Transverse colon (tissue), 4 donors: ENCODE measurements around the gene ZNF652. TPM values are rescaled to one million over a fixed set of nuclear protein-coding genes. Genes with fewer than 3 reads are reported as not detected.
"Not testable (repeated sequence)": the region's sequence is repeated elsewhere in the genome, so short reads cannot be mapped to it uniquely, and the experiment has no call there.

Experiments
- DNase-seq: peaks from one replicate; pipeline ENCODE4 v3.0.0-alpha.2; 2019
- H3K27ac ChIP-seq, 4 donors: fragments of 200-600 bp; sonication (generic); 2 replicates each; pipeline ENCODE4 v1.5.1; 2016 to 2018; ENCODE audit warnings: inconsistent platforms in 4 of 4
- H3K27me3 ChIP-seq: fragments of 200-600 bp; sonication (generic); 2 replicates; pipeline ENCODE4 v1.5.1; 2017; ENCODE audit warnings: inconsistent platforms
- H3K36me3 ChIP-seq, 4 donors: fragments of 200-600 bp; sonication (generic); 2 replicates each; pipeline ENCODE4 v1.5.1; 2017 to 2019; ENCODE audit warnings: inconsistent platforms in 4 of 4
- H3K4me1 ChIP-seq, 4 donors: fragments of 200-600 bp; sonication (generic); 2 replicates each; pipeline ENCODE4 v1.5.1; 2017 to 2020; ENCODE audit warnings: inconsistent platforms in 4 of 4
- H3K4me3 ChIP-seq, 4 donors: fragments of 200-600 bp; sonication (generic); 1 replicate in 1 of 4; 2 replicates in 3 of 4; pipeline versions ENCODE4 v1.5.1 to v1.6.1; 2017 to 2019; ENCODE audit warnings: inconsistent platforms in 4 of 4
- H3K9me3 ChIP-seq, 2 donors: fragments of 200-600 bp; sonication (generic); 2 replicates each; pipeline ENCODE4 v1.5.1; 2017 to 2019; ENCODE audit warnings: inconsistent platforms in 2 of 2
- CTCF ChIP-seq, 5 experiments: fragments of 200-600 bp in 3 of 5; fragments of 450-650 bp in 2 of 5; sonication (generic) in 3 of 5; IDR thresholded peaks; 1 replicate in 2 of 5; 2 replicates in 3 of 5; pipeline ENCODE4 v1.5.1; 2016 to 2017; ENCODE audit warnings: antibody characterized with exemption in 5 of 5, inconsistent platforms in 3 of 5, mild to moderate bottlenecking in 2 of 5, moderate library complexity in 1 of 5
- EP300 ChIP-seq: sonication (generic); formaldehyde crosslinking; IDR thresholded peaks from one replicate; pipeline ENCODE4 v1.6.1; 2017; ENCODE audit warnings: antibody characterized with exemption, low read depth
- POLR2A ChIP-seq: fragments of 450-650 bp; IDR thresholded peaks from one replicate; pipeline ENCODE4 v1.6.1; 2016; ENCODE audit warnings: antibody characterized with exemption, mild to moderate bottlenecking, moderate library complexity
- POLR2AphosphoS5 ChIP-seq, 3 donors: sonication (generic); formaldehyde crosslinking; IDR thresholded peaks; one replicate each; pipeline ENCODE4 v1.6.1; 2016; ENCODE audit warnings: antibody characterized with exemption in 3 of 3
- WGBS, 2 donors: methylation state at CpG; one replicate each; pipeline ENCODE4 v1.1.5; 2018; ENCODE audit warnings: low coverage in 1 of 2; 5-methylcytosine and 5-hydroxymethylcytosine counted together
- in situ Hi-C, 4 donors: fragments of 200-750 bp; cut with MboI; loops; one replicate each; pipeline versions ENCODE4 v1.15.0 to v1.15.1; 2017; ENCODE audit warnings: low sequenced_read_pairs in 3 of 4, low pct_ligation_motif_present in 1 of 4, low pct_unique_long_range_greater_than_20kb in 1 of 4
- intact Hi-C: fragments of 100-400 bp; cut with DNase I; formaldehyde crosslinking; loops from one replicate; pipeline ENCODE4 v1.15.1; 2023; ENCODE audit warnings: low total_unique reads
- total RNA-seq, 4 donors: library from RNA; depleted of rRNA; stranded (reverse); fragments of >200 nt; gene quantifications; one replicate each; pipeline ENCODE4 v1.1.0, GENCODE V29; 2016

Gene ZNF652
- total RNA-seq, 4 donors from 2014 or later, result 25.8 to 55.6 (median 50.2) TPM

GRCh38 chr17:49393491-49394255 is 31.6 kb upstream of the ZNF652 start:
- 61 to 85% methylated on average over 3 to 8 of the region's 8 CpGs for WGBS, 2 donors
- H3K27ac ChIP-seq, result no peak overlapping the region
- TF ChIP-seq POLR2AphosphoS5 (IDR thresholded peaks at IDR 0.05) (no peak), POLR2A (no peak), EP300 (no peak), CTCF (IDR thresholded peaks at IDR 0.05) (no peak)
- DNase-seq, result no peak
- no peaks in the 10 kb centered on the region for H3K27me3 ChIP-seq
- no peaks in the 10 kb centered on the region for H3K36me3 ChIP-seq
- no peaks in the 10 kb centered on the region for H3K9me3 ChIP-seq
- intact Hi-C loops (loop anchor here (2.0 kb wide), 1 partner anchor 79 kb away; no protein-coding TSS in a partner anchor), in situ Hi-C loops (no loop called here)
- H3K4me1 ChIP-seq, result peaks cover 12 to 36% (median 17%) of the 10 kb centered on the region in 4 donors
- H3K4me3 ChIP-seq, result no peak overlapping the region

GRCh38 chr17:49390548-49391324 is 28.7 kb upstream of the ZNF652 start:
- Histone ChIP-seq H3K4me3 (no peak overlapping the region), H3K9me3 (no peaks in the 10 kb centered on the region), H3K27ac (peak overlapping the region; percentile 67 to 72 (median 70)), H3K27me3 (no peaks in the 10 kb centered on the region), H3K36me3 (no peaks in the 10 kb centered on the region), H3K4me1 (peaks cover 12 to 39% (median 17%) of the 10 kb centered on the region in 4 donors)
- TF ChIP-seq POLR2A, result no peak
- TF ChIP-seq CTCF (IDR thresholded peaks at IDR 0.05), result no peak
- TF ChIP-seq EP300, result no peak
- no peak for TF ChIP-seq POLR2AphosphoS5 (IDR thresholded peaks at IDR 0.05)
- DNase-seq, result peak; percentile 48
- 52 to 88% methylated on average over 2 to 9 of the region's 9 CpGs for WGBS, 2 donors
- in situ Hi-C loops (no loop called here), intact Hi-C loops (no loop called here)

GRCh38 chr17:49389514-49390347 is 27.7 kb upstream of the ZNF652 start:
- in situ Hi-C loops, result loop anchor here in 1 of 4 donors (10.0 kb wide), 1 partner anchor 75 kb away; no protein-coding TSS in a partner anchor
- 80 to 81% methylated on average over 11 to 12 of the region's 12 CpGs for WGBS, 2 donors
- peak overlapping the region; percentile 67 to 72 (median 70) for H3K27ac ChIP-seq
- intact Hi-C loops, H3K9me3 ChIP-seq, H3K4me3 ChIP-seq, H3K27me3 ChIP-seq, H3K36me3 ChIP-seq, DNase-seq: not testable (repeated sequence)
- peaks cover 12 to 37% (median 16%) of the 10 kb centered on the region in 4 donors for H3K4me1 ChIP-seq

- intact Hi-C loops, result no loop called here
- TF ChIP-seq CTCF (IDR thresholded peaks at IDR 0.05) (no peak), POLR2AphosphoS5 (IDR thresholded peaks at IDR 0.05) (no peak), POLR2A (no peak), EP300 (no peak)
- in situ Hi-C loops, result loop anchor here in 1 of 4 donors (10.0 kb wide), 1 partner anchor 74 kb away; no protein-coding TSS in a partner anchor
- Histone ChIP-seq H3K9me3 (no peaks in the 10 kb centered on the region), H3K27ac (peak overlapping the region in 3 of 4 donors; percentile 6 to 71 (median 61)), H3K27me3 (no peaks in the 10 kb centered on the region), H3K4me1 (peaks cover 12 to 34% (median 15%) of the 10 kb centered on the region in 4 donors), H3K4me3 (no peak overlapping the region), H3K36me3 (no peaks in the 10 kb centered on the region)
- WGBS, 2 donors, result 83 to 88% methylated on average over 4 to 8 of the region's 8 CpGs
- no peak for DNase-seq
Measured at GRCh38 chr17:49388692-49389513, 26.9 kb upstream of the ZNF652 start.
